GM23248 (cell line): ENCODE results near the gene DIAPH3.

Experiments used
- EZH2 ChIP-seq: fragments of 200-600 bp; sonication (generic); IDR thresholded peaks from 2 replicates; pipeline ENCODE4 v1.6.1; 2018; ENCODE audit warnings: antibody characterized with exemption, mild to moderate bottlenecking; ENCODE audit not compliant: insufficient read depth, poor library complexity, severe bottlenecking
- EZH2phosphoT487 ChIP-seq: fragments of 200-600 bp; sonication (generic); IDR thresholded peaks from 2 replicates; pipeline ENCODE4 v1.6.1; 2018; ENCODE audit warnings: antibody characterized with exemption, moderate library complexity, mild to moderate bottlenecking, low read depth; ENCODE audit not compliant: insufficient read depth

- no peak for TF ChIP-seq EZH2phosphoT487
- TF ChIP-seq EZH2, result no peak
These were observed 498.0 kb downstream of the DIAPH3 start for GRCh38 chr13:59665732-59666131.
